ENCODE data around the gene ARID1B.
A peak's percentile ranks its signal among the peaks of the same experiment; 100 is the strongest.

GRCh38 chr6:156953479-156954146, 176.4 kb downstream of the ARID1B start:
- TF ChIP-seq, protein P1, sequence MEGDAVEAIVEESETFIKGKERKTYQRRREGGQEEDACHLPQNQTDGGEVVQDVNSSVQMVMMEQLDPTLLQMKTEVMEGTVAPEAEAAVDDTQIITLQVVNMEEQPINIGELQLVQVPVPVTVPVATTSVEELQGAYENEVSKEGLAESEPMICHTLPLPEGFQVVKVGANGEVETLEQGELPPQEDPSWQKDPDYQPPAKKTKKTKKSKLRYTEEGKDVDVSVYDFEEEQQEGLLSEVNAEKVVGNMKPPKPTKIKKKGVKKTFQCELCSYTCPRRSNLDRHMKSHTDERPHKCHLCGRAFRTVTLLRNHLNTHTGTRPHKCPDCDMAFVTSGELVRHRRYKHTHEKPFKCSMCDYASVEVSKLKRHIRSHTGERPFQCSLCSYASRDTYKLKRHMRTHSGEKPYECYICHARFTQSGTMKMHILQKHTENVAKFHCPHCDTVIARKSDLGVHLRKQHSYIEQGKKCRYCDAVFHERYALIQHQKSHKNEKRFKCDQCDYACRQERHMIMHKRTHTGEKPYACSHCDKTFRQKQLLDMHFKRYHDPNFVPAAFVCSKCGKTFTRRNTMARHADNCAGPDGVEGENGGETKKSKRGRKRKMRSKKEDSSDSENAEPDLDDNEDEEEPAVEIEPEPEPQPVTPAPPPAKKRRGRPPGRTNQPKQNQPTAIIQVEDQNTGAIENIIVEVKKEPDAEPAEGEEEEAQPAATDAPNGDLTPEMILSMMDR (conservative IDR thresholded peaks at IDR 0.05; ENCODE audit: low read depth, low read length) = peak; percentile 33
- no peak for TF ChIP-seq EZH2 (IDR thresholded peaks at IDR 0.05; ENCODE audit: borderline replicate concordance, low read depth, low read length, poor library complexity, severe bottlenecking)
